Measurements from ENCODE around the gene ZNF749. TPM values are rescaled to one million over a fixed set of nuclear protein-coding genes. Genes with fewer than 3 reads are reported as not detected.

Gene ZNF749
- total and polyA plus RNA-seq, 10 donors = 2.7 to 15.4 (median 9.2) TPM

DNA sequence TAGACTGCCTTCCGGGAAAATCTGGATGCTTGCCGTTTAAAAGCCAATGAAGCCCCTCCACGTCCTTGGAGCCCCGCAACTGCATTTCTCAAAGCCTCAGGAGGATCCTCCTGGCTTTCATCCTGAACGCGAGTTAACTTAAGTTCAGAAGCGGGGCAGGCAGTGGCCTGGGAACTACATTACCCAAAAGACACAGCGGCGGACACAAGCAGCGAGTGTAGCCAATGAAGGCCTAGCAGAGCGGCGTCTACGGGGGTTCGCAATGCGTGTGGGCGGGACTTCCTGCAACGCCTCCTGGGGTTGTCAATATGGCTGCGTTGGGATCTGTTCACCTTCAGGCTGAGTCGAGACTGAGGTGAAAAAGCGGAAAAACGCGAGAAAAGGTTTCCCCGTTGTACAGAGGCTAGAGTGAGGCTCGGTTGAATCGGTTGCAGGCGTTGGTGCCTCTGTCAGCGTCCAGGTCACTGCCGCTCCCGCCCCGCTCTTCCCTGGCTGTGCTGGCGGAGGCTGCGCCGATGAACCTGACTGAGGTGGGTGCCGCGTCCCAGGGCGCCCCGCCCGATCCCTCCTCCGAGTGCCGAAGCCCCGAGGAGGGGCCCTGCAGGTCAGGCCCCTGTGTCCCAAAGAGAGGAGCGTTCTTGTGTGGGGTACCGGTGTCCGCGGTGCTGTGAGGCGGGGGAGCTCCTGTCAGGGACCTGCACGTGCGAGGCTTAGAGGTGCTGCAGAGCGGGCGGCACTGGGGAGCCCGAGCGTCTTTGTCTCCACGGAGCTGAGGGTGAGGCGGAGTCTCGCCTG, 24.1 kb upstream of the ZNF749 start, which contains the start of gene ZNF17:
Gene ZNF17, plus strand, starts transcription at position 285 of the 795 bp plus-strand sequence. CDS start 2,455 bp downstream, outside the sequence.
- peak within 1 kb of the TSS; percentile 91 to 99 (median 96) for H3K4me3 ChIP-seq
- H3K9me3 ChIP-seq = peaks cover 0 to 14% (median 1%) of the 10 kb centered on the region in 8 donors
- TF ChIP-seq POLR2AphosphoS5 (IDR thresholded peaks at IDR 0.05) (peak; percentile 79 to 87 (median 86)), POLR2A (IDR thresholded peaks at IDR 0.05) (no peak)
- intact Hi-C loops (cut with DNase I; ENCODE audit: low total_unique reads) = no loop called here
- peak; percentile 97 for DNase-seq
- no peaks in the 10 kb centered on the region for H3K27me3 ChIP-seq (replicated peaks in 1 of 7)
- peaks cover 0 to 37% (median 29%) of the 10 kb centered on the region in 6 donors for H3K36me3 ChIP-seq
- WGBS, 5 donors = 0 to 1% (median 1%) methylated on average over 31 to 55 of the region's 55 CpGs
- peak within 1 kb of the TSS in 7 of 8 donors; percentile 32 to 85 (median 69) for H3K27ac ChIP-seq
- H3K4me1 ChIP-seq = peaks cover 12 to 40% (median 25%) of the 10 kb centered on the region in 6 donors

DNA sequence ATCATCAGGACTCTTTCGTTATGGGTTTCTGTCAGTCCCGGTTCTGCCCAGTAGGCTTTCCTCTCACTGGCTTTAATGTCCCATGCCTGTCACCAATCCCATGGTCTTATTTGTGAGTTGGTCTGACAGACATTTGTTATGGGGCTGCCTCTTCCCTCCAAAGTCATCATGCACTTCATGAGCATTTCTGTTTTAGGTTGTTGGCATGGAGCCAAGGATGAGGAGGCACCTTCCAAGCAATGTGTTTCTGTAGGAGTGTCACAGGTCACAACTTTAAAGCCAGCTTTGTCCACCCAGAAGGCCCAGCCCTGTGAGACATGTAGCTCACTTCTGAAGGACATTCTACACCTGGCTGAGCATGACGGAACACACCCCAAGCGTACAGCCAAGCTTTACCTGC, 15.7 kb upstream of the ZNF749 start:
- peaks cover 6 to 97% (median 83%) of the 10 kb centered on the region in 8 donors for H3K9me3 ChIP-seq
- DNase-seq = no peak
- WGBS, 5 donors = 96 to 100% (median 98%) methylated on average over 4 of the region's 4 CpGs

DNA sequence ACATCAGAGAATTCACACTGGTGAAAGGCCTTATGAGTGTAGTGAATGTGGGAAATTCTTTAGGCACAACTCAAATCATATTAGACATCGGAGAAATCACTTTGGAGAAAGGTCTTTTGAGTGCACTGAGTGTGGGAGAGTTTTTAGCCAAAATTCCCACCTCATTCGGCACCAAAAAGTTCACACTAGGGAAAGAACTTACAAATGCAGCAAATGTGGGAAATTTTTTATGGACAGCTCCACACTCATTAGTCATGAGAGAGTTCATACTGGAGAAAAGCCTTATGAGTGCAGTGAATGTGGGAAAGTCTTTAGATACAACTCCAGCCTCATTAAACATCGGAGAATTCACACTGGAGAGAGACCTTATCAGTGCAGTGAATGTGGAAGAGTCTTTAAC, 14.1 kb upstream of the ZNF749 start:
- H3K4me3 ChIP-seq = no peak overlapping the region
- no peaks in the 10 kb centered on the region for H3K27me3 ChIP-seq (replicated peaks in 1 of 7)
- TF ChIP-seq POLR2A (IDR thresholded peaks at IDR 0.05) = no peak
- TF ChIP-seq POLR2AphosphoS5 (IDR thresholded peaks at IDR 0.05) = no peak
- TF ChIP-seq CTCF (IDR thresholded peaks at IDR 0.05 in 8 of 11, conservative IDR thresholded peaks at IDR 0.05 in 3 of 11) = no peak
- no peaks in the 10 kb centered on the region for H3K4me1 ChIP-seq
- H3K27ac ChIP-seq = no peak overlapping the region
- intact Hi-C loops (cut with DNase I; ENCODE audit: low total_unique reads) = no loop called here
- H3K36me3 ChIP-seq = peaks cover 18 to 75% (median 52%) of the 10 kb centered on the region in 6 donors
- DNase-seq = no peak
- peaks cover 6 to 100% (median 98%) of the 10 kb centered on the region in 8 donors for H3K9me3 ChIP-seq
- 93 to 95% (median 94%) methylated on average over 3 of the region's 3 CpGs for WGBS, 5 donors

More for the DNA sequence above, 15.7 kb upstream of the ZNF749 start:
- H3K36me3 ChIP-seq = peaks cover 18 to 91% (median 64%) of the 10 kb centered on the region in 6 donors
- no peaks in the 10 kb centered on the region for H3K4me1 ChIP-seq
- H3K27me3 ChIP-seq (replicated peaks in 1 of 7) = no peaks in the 10 kb centered on the region
- peak overlapping the region in 1 of 8 donors; percentile 15 for H3K4me3 ChIP-seq
- TF ChIP-seq POLR2AphosphoS5 (IDR thresholded peaks at IDR 0.05) (no peak), CTCF (IDR thresholded peaks at IDR 0.05 in 8 of 11, conservative IDR thresholded peaks at IDR 0.05 in 3 of 11) (no peak), POLR2A (IDR thresholded peaks at IDR 0.05) (no peak)
- H3K27ac ChIP-seq = no peak overlapping the region
- intact Hi-C loops (cut with DNase I; ENCODE audit: low total_unique reads) = no loop called here

DNA sequence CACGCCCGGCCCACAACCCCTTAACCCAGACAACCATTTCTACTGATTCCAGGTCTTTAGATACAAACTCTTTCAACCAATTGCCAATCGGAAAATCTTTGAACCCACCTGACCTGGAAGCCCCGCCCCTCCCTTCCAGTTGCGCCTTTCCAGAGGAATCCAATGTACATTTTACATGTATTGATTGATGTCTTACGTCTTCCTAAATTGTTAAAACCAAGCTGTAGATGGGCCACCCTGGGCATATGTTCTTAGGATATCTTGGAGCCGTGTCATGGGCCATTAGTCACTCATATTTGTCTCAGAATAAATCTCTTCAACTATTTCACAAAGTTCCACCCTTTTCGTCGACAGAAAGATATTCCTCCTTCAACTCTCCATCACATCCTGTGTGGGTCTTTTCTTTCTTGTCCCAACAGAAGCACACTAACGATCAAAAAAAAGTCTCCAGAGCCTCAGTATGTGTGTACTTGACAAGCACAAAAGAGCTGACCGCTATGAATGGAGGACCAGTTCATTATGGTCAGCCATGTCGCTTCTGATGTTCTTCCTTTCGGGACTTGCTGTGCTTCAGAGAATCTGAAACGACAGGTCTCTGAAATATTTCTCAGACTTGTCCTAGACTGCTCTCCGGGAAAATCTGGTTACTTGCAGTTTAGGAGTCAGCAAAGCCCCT, 601 bp upstream of the ZNF749 start:
- H3K9me3 ChIP-seq = peaks cover 0 to 11% (median 1%) of the 10 kb centered on the region in 8 donors
- TF ChIP-seq CTCF (IDR thresholded peaks at IDR 0.05 in 8 of 11, conservative IDR thresholded peaks at IDR 0.05 in 3 of 11) (no peak), POLR2A (IDR thresholded peaks at IDR 0.05) (no peak), POLR2AphosphoS5 (IDR thresholded peaks at IDR 0.05) (no peak)
- no peaks in the 10 kb centered on the region for H3K27me3 ChIP-seq (replicated peaks in 1 of 7)
- H3K4me3 ChIP-seq = peak overlapping the region; percentile 85 to 98 (median 93)
- peak overlapping the region in 4 of 8 donors; percentile 44 to 76 (median 64) for H3K27ac ChIP-seq
- DNase-seq = no peak
- H3K36me3 ChIP-seq = peaks cover 0 to 18% (median 4%) of the 10 kb centered on the region in 6 donors
- intact Hi-C loops (cut with DNase I; ENCODE audit: low total_unique reads) = no loop called here
- 28 to 44% (median 31%) methylated on average over 15 of the region's 15 CpGs for WGBS, 5 donors
- H3K4me1 ChIP-seq = peaks cover 15 to 32% (median 20%) of the 10 kb centered on the region in 6 donors
